22Rv1 (cell line): ENCODE measurements around the gene POLR2M.

Experiments used
- H3K27ac ChIP-seq: fragments of 450-650 bp; 2 replicates; pipeline ENCODE4 v1.5.1; 2017
- CTCF ChIP-seq: fragments of 450-650 bp; IDR thresholded peaks from 2 replicates; pipeline ENCODE4 v1.5.1; 2017; ENCODE audit warnings: mild to moderate bottlenecking
- ZFX ChIP-seq: fragments of 450-650 bp; IDR thresholded peaks from 2 replicates; pipeline ENCODE4 v1.6.1; 2017; ENCODE audit warnings: antibody characterized with exemption, borderline replicate concordance

Gene POLR2M

GRCh38 chr15:57706405-57707209 is at the start of gene POLR2M:
Gene POLR2M (plus strand): TSS chr15:57706714. CDS start chr15:57706843, 129 bp downstream.
- H3K27ac ChIP-seq: peak within 1 kb of the TSS; percentile 86
- TF ChIP-seq CTCF (no peak), ZFX (no peak)

GRCh38 chr15:57657619-57658018 is 48.9 kb upstream of the POLR2M start:
- H3K27ac ChIP-seq: no peak overlapping the region
- no peak for TF ChIP-seq CTCF
- no peak for TF ChIP-seq ZFX

- peak overlapping the region; percentile 45 for H3K27ac ChIP-seq
These were observed 44.3 kb upstream of the POLR2M start for GRCh38 chr15:57662091-57662744.

GRCh38 chr15:57662802-57663201 is 43.7 kb upstream of the POLR2M start:
- H3K27ac ChIP-seq: peak overlapping the region; percentile 45
- TF ChIP-seq ZFX (no peak), CTCF (no peak)

More at GRCh38 chr15:57662091-57662744, 44.3 kb upstream of the POLR2M start:
- TF ChIP-seq ZFX: no peak
- TF ChIP-seq CTCF: no peak

- no peak overlapping the region for H3K27ac ChIP-seq
- no peak for TF ChIP-seq ZFX
- no peak for TF ChIP-seq CTCF
These were observed 43.3 kb upstream of the POLR2M start for GRCh38 chr15:57663262-57663661.

GRCh38 chr15:57665194-57665593 is 41.3 kb upstream of the POLR2M start:
- H3K27ac ChIP-seq: no peak overlapping the region
- TF ChIP-seq ZFX (no peak), CTCF (no peak)

GRCh38 chr15:57665939-57666338 is 40.6 kb upstream of the POLR2M start:
- TF ChIP-seq ZFX: no peak
- no peak for TF ChIP-seq CTCF

More at GRCh38 chr15:57665939-57666338, 40.6 kb upstream of the POLR2M start:
- no peak overlapping the region for H3K27ac ChIP-seq
